Fibroblast of skin of left quadriceps (primary cell): ENCODE results near the gene UBB.
A peak's percentile ranks its signal among the peaks of the same experiment; 100 is the strongest.

Experiments
- DNase-seq, 2 experiments: peaks; one replicate each; pipeline ENCODE4 v3.0.0-alpha.2; 2013; ENCODE audit warnings: low read depth in 2 of 2

UBB gene

GRCh38 chr17:16380640-16381495, at the start of gene UBB:
Gene UBB (plus strand): TSS chr17:16381091. CDS start chr17:16381908, 817 bp downstream.
- peak; percentile 96 to 97 for DNase-seq

GRCh38 chr17:16338391-16338790, 42.5 kb upstream of the UBB start:
- no peak for DNase-seq

GRCh38 chr17:16339402-16339801, 41.5 kb upstream of the UBB start:
- no peak for DNase-seq

GRCh38 chr17:16339959-16340358, 40.9 kb upstream of the UBB start:
- DNase-seq: no peak

GRCh38 chr17:16342979-16343378, 37.9 kb upstream of the UBB start:
- DNase-seq: no peak

- DNase-seq: no peak
These were observed 37.3 kb upstream of the UBB start for GRCh38 chr17:16343569-16343968.

GRCh38 chr17:16345565-16345964, 35.3 kb upstream of the UBB start:
- no peak for DNase-seq

GRCh38 chr17:16346721-16347271, 34.1 kb upstream of the UBB start:
- no peak for DNase-seq

GRCh38 chr17:16348586-16348985, 32.3 kb upstream of the UBB start:
- DNase-seq: no peak

- DNase-seq: no peak
These were observed 31.5 kb upstream of the UBB start for GRCh38 chr17:16349431-16349830.

GRCh38 chr17:16351831-16352230, 29.1 kb upstream of the UBB start:
- no peak for DNase-seq

GRCh38 chr17:16352303-16352666, 28.6 kb upstream of the UBB start:
- no peak for DNase-seq

GRCh38 chr17:16352667-16353316, 28.1 kb upstream of the UBB start:
- DNase-seq: no peak

- no peak for DNase-seq
These were observed 27.3 kb upstream of the UBB start, which contains the start of gene CENPV for GRCh38 chr17:16353317-16354174. Gene CENPV (minus strand): TSS chr17:16353469. CDS start chr17:16353436, 33 bp downstream.

- DNase-seq: no peak
These were observed 26.3 kb upstream of the UBB start for GRCh38 chr17:16354585-16354984.

GRCh38 chr17:16358394-16358793, 22.5 kb upstream of the UBB start:
- DNase-seq: no peak

- DNase-seq: no peak
These were observed 19.0 kb upstream of the UBB start for GRCh38 chr17:16361874-16362273.

- no peak for DNase-seq
These were observed 16.9 kb upstream of the UBB start for GRCh38 chr17:16363749-16364536.

- DNase-seq: no peak
These were observed 16.3 kb upstream of the UBB start for GRCh38 chr17:16364625-16365024.

GRCh38 chr17:16371742-16372141, 9.1 kb upstream of the UBB start:
- DNase-seq: peak; percentile 61 to 66
